HEK293 (cell line): Measurements from ENCODE around the gene PLCG1.

ENCODE experiments used
- CTCF ChIP-seq: fragments of 450-650 bp; formaldehyde crosslinking; IDR thresholded peaks from 2 replicates; pipeline ENCODE4 v1.5.1; 2016; ENCODE audit warnings: missing biosample characterization, missing genetic modification characterization
- YY1 ChIP-seq: fragments of 450-650 bp; formaldehyde crosslinking; IDR thresholded peaks from 2 replicates; pipeline ENCODE4 v1.5.1; 2018; ENCODE audit warnings: missing biosample characterization, missing genetic modification characterization
- ZNF302 ChIP-seq: fragments of 450-650 bp; formaldehyde crosslinking; IDR thresholded peaks from 2 replicates; pipeline ENCODE4 v1.5.1; 2016; ENCODE audit warnings: missing biosample characterization, missing genetic modification characterization, low read depth
- ZNF629 ChIP-seq: fragments of 450-650 bp; formaldehyde crosslinking; IDR thresholded peaks from 2 replicates; pipeline ENCODE4 v1.5.1; 2017; ENCODE audit warnings: missing biosample characterization, missing genetic modification characterization

GRCh38 chr20:41158082-41158625 is 20.8 kb downstream of the PLCG1 start:
- TF ChIP-seq CTCF (tag by site-specific recombination): no peak
- TF ChIP-seq ZNF629 (tag by site-specific recombination): no peak
- no peak for TF ChIP-seq YY1 (tag by site-specific recombination)
- no peak for TF ChIP-seq ZNF302 (tag by site-specific recombination)
